ENCODE data around the gene MLLT10. TPM values are rescaled to one million over a fixed set of nuclear protein-coding genes. Genes with fewer than 3 reads are reported as not detected.

Gene MLLT10
- total RNA-seq, 1 experiment from 2014 or later = 60.1 TPM

- TF ChIP-seq AFF4 (CRISPR knock-in tag; IDR thresholded peaks at IDR 0.05; ENCODE audit: borderline replicate concordance) (no peak), ZNF281 (CRISPR knock-in tag; IDR thresholded peaks at IDR 0.05) (no peak), TEAD4 (CRISPR knock-in tag; IDR thresholded peaks at IDR 0.05) (no peak), ETV6 (CRISPR knock-in tag; IDR thresholded peaks at IDR 0.05) (no peak)
These were observed 159.4 kb downstream of the MLLT10 start (continued) for GRCh38 chr10:21693418-21693817.

GRCh38 chr10:21694631-21695030 is 160.6 kb downstream of the MLLT10 start:
- ChIA-PET POLR2A (interaction anchor here (0.7 kb wide), 3 partner anchors 82 to 370 kb away, joined by 4 to 12 read pairs (median 10); no protein-coding TSS in a partner anchor), CTCF (interaction anchor here (0.5 to 1.6 kb wide), 3 partner anchors 37 to 415 kb away, joined by 3 to 6 read pairs (median 3); no protein-coding TSS in a partner anchor)
- Mint-ChIP-seq H3K9me3 (peaks cover 19% of the 10 kb centered on the region), H3K36me3 (peaks cover 20% of the 10 kb centered on the region), H3K27me3 (ENCODE audit: low read depth) (no peaks in the 10 kb centered on the region), H3K4me1 (peaks cover 17% of the 10 kb centered on the region), H3K27ac (peak overlapping the region; percentile 51; the same call in 1 of the 2 replicates), H3K4me3 (no peak overlapping the region)
- no peak for DNase-seq (ENCODE audit: low spot score)
- ATAC-seq = no peak
- TF ChIP-seq ZNF532 (CRISPR knock-in tag; IDR thresholded peaks at IDR 0.05; ENCODE audit: borderline replicate concordance) = no peak
- TF ChIP-seq GRHL2 (CRISPR knock-in tag; IDR thresholded peaks at IDR 0.05; ENCODE audit: insufficient replicate concordance, severe bottlenecking) = no peak
- TF ChIP-seq MLX (CRISPR knock-in tag; IDR thresholded peaks at IDR 0.05) = no peak

- no peak for ATAC-seq
- DNase-seq (ENCODE audit: low spot score) = no peak
- Mint-ChIP-seq H3K9me3 (peaks cover 36% of the 10 kb centered on the region), H3K27me3 (ENCODE audit: low read depth) (no peaks in the 10 kb centered on the region), H3K4me3 (no peak overlapping the region), H3K36me3 (peaks cover 36% of the 10 kb centered on the region), H3K27ac (no peak overlapping the region), H3K4me1 (peaks cover 21% of the 10 kb centered on the region)
- ChIA-PET POLR2A (no interaction called here), CTCF (interaction anchor here (0.9 to 1.1 kb wide), 2 partner anchors 13 to 36 kb away, joined by 3 read pairs; no protein-coding TSS in a partner anchor)
- TF ChIP-seq ZNF425 (CRISPR knock-in tag; conservative IDR thresholded peaks at IDR 0.05) = no peak
- TF ChIP-seq AFF4 (CRISPR knock-in tag; IDR thresholded peaks at IDR 0.05; ENCODE audit: borderline replicate concordance) = no peak
- TF ChIP-seq NFATC4 (CRISPR knock-in tag; IDR thresholded peaks at IDR 0.05) = no peak
- TF ChIP-seq TEAD1 (CRISPR knock-in tag; IDR thresholded peaks at IDR 0.05) = no peak
- TF ChIP-seq ZNF121 (CRISPR knock-in tag; IDR thresholded peaks at IDR 0.05) = no peak
- no peak for TF ChIP-seq HMGXB4 (CRISPR knock-in tag; IDR thresholded peaks at IDR 0.05)
These were observed 162.3 kb downstream of the MLLT10 start for GRCh38 chr10:21696302-21696701.

Measured in WTC11 (cell line).